Activated CD4-positive, CD25-positive, alpha-beta regulatory T cell (primary cell): ENCODE results near the gene SLC7A7.
"Not testable (repeated sequence)": the region's sequence is repeated elsewhere in the genome, so short reads cannot be mapped to it uniquely, and the experiment has no call there.

ENCODE experiments used
- DNase-seq, 4 experiments: peaks; one replicate each; lab custom pipeline; 2025; lab: John Stamatoyannopoulos, UW

The SLC7A7 gene

DNA sequence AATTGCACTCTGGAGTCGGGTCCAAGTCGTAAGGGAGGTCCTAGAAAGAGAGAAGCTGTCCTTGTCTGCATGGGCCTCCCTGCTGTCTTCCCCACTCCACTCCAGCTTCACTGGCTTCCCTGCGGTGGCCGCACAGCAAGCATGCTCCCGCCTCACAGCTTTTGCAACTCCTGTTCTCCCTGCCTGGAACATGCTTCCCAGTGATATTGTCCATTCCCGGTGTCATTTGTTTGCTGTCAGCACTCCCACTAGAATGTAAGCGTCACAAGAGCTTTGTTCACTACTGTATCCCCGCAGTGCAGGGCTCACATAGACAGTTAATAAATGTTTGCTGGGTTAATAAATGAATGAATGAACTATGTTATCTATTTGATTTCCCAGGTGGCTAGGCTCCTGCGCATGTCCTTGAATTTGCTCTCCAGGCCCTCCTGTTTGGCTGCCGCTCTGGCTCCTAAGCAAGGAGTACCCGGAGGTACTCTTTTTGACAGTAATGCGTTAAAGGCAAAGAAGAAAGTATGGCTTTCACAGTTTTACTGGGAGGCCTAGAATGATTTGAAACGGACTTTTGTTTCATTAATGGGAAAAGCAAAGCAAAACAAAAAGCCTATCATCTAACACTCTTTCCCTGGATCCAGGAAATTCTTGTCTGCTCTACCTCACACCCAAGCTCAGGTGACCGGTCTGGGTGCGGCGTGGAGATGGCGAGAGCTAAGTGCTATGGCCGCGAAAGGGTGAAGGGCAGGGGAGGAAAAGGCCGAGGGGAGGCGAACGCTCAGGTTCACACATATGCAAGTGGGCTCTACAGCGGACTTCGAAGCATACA, 6.2 kb upstream of the SLC7A7 start:
- DNase-seq: no peak

DNA sequence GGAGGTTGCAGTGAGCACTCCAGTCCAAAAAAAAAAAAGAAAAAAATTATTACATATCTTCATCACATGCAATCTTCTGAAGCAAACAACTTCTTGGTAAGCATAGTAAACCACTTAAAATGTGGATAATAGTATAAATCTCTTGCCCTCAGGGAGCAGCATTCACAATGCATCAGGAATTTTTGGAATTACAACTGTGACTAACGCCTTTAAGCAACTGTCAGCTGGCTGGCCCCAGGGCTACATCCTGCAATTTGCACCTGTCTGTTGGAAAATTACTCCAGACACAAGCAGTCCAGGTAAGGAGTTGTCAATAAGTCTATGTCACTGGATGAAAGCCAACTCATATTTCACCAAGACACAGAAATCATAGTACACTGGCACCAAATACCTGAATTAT, 5.5 kb upstream of the SLC7A7 start:
- no peak for DNase-seq

DNA sequence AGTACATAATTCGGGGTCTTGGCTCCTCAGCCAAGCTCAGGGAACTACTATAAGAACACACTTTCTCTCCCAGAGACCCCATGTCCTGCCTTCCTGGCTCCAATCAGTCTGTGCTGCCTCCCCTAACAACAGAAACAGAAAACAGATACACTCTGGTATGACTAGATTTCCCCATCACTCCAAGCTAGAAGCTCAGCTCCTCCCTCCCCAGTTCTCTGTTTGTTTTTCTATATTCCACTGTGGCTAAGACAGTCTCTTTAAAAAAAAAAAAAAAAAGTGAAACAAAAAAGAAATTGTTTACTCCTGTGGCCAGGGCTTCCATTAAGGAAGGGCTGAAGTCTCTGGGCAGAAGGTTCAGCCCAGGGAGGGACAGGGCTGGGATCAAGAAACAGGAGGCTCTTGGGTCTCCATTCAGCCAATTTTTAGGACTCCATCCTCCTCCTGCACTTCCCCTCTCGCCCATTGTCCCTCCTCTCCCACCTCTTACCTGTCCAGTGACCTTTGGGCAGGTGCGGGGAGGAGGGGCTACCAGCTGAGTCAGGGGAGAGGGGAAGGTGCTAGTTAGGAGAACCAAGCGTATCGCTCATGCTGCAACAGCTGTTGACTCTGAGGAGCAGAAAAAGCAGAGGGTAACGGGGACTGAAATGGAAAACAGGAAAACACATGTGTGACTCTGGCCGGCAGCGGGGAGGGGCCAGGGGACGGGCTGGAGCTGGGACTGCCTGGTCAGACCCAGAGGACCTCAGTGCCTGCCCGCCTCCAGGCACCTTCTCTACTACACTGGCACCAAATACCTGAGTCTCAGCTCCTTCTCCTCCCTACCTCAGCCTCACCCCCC, 4.1 kb upstream of the SLC7A7 start:
- DNase-seq: no peak

DNA sequence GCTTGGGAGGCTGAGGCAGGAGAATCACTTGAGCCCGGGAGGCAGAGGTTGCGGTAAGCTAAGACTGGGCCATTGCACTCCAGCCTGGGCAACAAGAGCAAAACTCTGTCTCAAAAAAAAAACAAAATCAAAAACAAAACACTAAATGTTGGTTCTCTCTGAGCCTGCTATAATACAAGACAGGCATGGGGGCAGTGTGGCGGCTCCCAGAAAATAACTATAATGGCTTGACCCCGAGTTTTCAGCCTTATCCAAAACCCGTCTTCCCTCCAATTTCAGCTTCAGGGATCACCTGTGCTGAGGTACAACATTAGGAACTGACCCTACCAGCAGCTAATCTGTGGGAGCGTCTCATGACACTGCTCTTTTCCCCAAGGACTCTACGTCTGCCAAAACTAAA, 862 bp downstream of the SLC7A7 start:
- DNase-seq: no peak

DNA sequence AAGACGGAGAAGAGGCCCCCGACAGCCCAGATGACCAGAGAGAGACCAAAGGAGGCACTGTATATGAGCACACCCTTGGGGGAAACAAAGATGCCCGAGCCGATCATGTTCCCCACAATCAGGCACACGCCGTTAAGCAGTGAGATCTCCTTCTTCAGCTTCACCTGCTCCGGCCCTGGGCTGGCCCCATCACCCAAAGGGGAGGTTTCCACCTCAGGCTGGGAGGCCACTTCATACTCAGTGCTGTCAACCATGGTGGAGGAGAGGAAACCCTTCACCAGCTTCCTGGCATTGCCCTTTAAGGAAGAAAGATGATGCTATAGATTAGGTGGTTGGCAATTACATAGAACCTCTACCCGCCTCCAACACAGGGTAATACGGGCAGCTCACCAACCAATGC, 2.1 kb downstream of the SLC7A7 start:
- no peak for DNase-seq

DNA sequence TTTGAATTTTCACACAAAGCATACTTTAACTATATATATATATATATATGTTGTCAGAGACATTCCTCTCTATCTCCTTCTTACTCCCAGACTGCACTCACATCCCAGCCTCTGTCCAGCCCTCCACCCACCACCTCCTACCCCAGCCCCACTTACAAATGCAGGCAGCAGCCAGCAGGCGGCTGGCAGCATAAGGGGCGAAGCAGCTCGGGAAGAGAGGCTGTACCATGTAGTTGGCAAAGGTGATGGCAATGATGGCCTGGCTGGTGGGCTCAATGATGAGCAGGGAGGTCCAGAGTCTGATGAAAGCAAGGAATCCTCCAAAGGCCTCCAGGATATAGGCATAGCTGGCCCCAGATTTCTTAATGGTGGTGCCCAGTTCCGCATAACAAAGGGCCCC, 2.5 kb downstream of the SLC7A7 start:
- DNase-seq: no peak

DNA sequence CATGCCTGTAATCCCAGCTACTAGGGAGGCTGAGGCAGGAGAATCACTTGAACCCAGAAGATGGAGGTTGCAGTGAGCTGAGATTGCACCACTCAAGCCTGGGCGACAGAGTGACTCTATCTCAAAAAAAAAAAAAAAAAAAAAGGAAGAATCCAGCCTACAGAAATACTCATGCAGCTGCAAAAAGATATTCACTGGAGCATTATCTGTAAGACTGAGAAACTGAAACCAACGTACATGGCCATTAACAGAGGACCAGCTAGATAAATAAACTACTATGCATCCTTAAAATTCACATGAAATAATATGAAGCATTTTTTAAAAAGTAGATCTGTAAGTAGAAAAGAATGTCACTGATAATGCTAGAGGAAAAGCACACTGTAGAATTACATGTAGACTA, 3.5 kb downstream of the SLC7A7 start:
- DNase-seq: no peak

DNA sequence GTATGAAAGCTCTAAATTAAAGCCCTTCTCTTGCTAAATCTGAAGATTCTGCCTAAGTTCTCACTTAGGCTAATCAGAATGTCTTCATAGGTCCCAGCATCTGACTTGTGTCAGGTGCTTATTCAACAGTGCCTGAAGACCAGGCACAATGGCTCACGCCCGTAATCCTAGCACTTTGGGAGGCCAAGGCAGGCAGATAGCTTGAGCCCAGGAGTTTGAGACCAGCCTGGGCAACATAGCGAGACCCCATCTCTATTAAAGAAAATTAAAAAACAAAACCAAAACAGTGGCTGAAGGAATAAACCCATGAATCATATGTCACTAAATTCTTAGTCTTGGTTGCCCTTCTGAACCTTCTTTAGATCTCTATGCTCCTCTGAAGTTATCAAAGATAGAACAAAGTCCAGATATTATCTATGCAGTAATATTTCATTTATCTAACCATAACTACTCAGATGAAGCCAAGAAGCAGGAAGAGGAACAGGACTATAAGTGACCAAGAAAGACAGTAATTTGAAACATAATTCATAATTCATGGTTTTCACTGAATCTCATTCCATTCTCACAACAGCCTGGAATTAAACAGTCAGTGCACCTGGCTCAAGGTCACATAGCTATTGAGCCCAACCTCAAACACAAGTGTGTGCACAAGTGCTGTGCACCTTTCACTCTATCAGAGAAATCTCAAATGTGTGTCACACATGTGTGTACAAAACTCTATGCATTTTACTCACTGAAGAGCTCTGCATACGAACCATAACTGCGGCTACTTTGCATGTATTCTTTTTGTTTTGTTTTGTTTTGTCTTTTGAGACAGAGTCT, 6.6 kb downstream of the SLC7A7 start:
- DNase-seq: no peak

DNA sequence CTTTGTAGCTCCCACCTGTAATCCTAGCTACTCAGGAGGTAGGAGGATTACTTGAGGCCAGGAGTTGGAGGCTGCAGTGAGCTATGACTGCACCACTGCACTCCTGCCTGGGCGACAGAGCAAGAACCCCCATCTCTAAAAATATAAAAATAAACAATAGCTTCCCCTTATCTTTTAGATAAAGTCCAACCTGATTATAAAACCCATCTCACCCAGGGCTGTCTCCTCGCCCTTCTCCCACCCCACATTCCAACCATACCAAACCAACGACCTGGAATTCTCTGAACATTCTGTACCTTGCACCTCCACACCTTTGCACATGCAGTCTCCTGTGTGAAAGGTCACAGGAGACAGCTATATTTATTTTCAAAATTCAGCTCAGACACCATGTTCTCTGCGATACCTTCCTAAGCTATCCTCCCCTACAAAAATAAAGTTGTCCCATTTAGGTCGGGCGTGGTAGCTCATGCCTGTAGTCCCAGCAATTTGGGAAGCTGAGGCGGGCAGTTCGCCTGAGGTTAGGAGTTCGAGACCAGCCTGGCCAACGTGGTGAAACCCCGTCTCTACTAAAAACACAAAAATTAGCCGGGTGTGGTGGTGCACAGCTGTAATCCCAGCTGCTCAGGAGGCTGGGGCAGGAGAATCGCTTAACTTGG, 7.7 kb downstream of the SLC7A7 start:
- no peak for DNase-seq

DNA sequence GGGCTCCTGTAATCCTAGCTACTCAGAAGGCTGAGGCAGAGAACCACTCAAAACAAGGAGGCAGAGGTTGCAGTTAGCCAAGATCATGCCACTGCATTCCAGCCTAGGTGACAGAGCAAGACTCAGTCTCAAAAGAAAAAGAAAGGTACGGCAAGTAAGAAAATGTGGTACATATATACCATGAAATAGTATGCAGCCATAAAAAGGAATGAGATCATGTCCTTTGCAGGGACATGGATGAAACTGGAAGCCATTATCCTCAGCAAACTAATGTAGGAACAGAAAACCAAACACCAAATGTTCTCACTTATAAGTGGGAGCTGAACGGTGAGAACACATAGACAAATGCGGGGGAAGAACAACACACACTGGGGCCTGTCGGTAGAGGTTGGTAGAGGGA, 10.0 kb downstream of the SLC7A7 start:
- DNase-seq: not testable (repeated sequence)

DNA sequence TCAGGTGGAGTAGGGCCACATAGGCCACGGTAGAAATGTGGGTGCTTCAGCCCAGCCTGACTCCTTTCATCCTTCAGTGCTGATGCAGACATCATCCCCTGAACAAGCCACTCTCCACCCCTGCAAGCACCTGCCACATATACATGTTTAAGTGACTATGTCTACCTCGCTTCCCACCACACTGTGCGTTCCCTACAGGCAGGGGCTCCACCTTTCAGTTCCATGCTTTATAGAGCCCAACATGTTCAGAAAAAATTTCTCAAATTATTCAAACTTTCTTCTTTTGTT, 11.6 kb downstream of the SLC7A7 start:
- no peak for DNase-seq

DNA sequence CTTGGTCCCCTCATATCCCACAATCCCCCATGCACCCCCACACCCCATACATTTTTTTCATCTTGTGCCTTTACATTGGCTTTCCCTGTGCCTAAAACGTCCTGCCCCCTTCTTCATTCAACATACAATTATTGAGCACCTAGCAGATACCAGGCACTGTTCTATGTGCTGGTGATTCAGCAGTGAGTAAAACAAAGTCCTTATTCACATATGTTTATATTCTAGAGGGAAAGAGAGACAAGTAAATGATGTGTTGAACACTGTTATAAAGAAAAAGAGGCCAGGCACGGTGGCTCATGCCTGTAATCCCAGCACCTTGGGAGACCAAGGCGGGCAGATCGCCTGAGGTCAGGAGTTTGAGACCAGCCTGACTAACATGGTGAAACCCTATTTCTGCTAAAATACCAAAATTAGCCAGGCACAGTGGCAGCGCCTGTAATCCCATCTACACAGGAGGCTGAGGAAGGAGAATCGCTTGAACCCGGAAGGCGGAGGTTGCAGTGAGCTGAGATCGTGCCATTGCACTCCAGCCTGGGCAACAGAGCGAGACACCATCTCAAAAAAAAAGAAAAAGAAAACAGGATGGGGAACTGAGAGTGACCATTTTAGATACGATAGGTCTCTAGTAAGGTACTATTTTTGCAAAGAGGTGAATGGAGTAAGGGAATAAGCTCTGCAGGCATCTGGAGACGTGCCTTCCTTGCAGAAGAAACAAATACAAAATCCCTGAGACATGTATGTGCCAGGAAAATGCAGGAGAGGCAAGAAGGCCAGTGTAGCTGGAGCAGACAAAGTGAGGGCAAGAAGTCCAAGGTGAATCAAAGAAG, 12.2 kb downstream of the SLC7A7 start:
- DNase-seq: no peak

DNA sequence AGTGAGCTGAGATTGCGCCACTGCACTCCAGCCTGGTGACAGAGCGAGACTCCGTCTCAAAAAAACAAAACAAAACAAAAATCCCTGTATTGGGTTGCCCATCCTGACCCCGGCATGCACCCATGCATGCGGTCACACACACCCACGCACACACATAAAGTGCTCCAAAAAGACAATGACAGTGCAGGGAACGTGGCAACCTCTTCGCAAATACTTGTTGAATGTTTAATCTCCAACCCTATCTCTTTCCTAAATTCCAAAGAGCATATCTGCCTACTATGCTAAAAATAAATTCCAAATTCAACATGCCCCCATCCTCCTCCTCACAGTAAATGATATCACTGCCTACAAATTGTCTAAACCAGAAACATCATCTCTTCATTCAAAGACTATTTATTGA, 13.5 kb downstream of the SLC7A7 start:
- DNase-seq: no peak

DNA sequence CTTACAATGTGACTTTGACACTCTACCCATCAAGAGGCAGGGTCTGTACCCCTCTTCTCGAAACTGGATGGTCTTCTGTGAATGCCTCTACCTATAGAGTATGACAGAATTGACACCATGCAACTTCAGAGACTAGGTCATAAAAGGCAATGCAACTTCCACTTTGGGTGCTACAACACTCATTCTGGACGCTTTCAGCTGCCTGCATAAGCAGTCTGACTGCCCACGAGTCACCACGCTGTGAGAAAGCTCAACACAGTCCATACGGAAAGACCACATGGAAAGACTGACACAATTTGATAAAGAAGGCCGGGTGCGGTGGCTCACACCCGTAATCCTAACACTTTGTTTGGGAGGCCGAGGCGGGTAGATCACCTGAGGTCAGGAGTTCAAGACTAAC, 14.9 kb downstream of the SLC7A7 start:
- DNase-seq: no peak

DNA sequence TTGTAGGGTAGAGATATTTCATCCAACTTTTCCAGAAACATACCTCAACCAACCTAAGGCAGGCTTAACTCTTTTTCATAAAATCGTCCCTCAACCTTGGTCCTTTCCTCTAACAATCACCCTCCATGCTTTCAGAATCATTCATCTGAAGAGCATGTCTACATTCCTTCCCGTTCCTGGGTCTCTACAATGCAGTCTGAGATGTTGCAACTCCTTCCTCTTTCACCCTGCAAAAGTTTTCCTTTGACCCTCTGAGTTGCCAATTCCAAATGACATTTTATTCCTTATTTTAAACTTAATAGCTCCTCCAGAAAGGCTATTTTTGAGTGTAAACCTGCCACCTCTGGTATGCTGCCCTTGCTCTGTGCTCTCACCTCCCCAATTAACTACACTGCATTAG, 16.7 kb downstream of the SLC7A7 start:
- DNase-seq: no peak

DNA sequence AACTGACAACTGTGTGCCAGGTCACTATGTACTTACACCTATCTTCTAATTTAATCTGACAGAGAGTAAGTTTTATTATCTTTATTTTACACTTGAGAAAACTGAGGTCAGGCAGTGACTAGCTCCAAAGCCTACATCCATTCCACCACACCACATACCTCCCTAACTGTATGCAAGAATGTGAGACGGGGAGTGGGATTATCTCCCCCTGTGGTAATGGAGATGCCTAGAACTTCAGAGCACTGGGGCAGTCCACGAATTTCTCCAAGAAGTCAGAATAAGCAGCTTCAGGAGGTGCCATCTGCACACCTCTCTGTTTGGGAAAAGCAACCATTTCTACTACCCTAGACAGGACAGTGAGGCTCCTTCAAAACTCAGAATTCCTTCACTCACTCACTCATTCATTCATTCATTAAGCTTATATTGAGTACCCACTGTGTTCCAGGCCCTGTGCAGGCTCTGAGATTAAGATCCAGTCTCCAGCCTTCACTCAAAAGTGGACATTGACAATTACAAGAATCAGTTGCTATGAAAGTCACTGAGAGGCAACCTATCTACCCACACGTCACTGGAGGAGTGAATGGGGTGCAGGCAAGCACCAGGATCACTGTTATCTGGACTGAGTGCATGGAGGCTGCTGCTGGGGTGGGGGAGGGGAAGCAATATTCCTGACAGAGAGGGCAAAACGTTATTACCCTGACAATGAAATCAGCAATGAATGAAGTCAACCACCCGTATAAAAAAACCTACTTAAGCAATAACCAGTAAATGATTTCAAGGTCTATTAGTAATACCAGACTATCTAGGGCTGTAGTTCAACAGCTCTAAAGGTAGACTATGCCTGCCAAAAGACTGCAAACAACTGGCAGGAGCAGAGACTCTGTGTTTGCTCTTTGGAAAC, 18.0 kb downstream of the SLC7A7 start:
- no peak for DNase-seq

DNA sequence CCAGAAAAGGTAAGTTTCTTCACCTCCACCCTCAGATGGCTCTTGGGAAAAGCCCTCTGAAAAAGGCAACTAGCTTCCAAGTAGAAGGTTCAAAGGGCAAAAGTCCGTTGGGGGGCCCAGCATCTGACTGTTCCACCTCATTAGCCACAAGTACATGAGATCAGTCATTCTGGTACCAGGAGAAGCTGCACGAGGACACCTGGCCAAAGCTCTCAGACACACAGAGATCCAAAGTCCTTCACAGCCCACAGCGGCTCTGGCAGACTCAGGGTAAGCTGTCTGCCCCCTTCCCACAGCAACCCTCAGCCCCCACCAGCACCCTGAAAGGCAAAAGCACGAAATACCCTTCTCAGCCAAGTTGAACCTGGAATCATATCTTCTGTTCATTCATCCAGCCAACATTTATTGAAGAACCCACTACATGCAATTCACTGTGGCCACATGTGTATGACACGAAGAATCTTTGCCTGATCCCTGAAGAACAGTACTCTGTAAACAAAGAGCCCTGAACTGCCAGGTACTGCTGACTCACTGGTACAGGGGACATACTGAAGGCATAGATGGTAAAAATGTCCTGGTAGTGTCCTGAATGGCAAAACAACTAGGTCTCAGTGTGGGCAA, 19.0 kb downstream of the SLC7A7 start:
- DNase-seq: no peak

DNA sequence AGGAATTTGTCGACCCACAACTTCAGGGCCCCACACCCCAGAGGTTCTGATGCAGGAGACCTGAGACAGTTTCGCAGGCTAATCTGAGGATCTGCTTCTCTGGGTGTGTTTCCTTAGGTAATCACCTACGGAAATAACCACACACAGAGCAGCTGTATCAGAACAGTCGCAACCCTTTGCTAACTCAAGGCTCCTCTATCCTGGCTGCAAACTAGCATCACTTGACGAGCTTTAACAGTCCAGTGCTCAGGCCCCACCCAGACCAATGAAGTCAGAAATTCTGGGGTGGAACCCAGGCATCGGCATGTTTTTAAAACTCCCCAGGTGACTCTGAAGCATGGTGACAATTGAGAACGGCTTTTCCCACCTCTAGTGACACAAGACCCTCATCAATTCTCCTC, 20.7 kb downstream of the SLC7A7 start:
- DNase-seq: no peak

DNA sequence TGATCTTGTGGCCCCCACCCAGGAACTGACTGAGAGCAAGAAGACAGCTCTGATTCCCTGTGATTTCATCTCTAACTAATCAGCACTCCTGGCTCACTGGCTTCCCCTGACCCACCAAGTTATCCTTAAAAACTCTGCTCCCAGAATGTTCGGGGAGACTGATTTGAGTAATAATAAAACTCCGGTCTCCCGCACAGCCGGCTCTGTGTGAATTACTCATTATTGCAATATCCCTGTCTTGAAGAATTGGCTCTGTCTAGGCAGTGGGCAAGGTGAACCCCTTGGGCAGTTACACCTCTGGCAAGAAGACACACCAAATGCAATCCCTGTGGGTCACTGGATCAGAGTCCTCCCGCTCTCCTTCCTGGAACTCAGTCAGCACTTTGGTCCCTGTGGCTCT, 21.3 kb downstream of the SLC7A7 start:
- DNase-seq: no peak

DNA sequence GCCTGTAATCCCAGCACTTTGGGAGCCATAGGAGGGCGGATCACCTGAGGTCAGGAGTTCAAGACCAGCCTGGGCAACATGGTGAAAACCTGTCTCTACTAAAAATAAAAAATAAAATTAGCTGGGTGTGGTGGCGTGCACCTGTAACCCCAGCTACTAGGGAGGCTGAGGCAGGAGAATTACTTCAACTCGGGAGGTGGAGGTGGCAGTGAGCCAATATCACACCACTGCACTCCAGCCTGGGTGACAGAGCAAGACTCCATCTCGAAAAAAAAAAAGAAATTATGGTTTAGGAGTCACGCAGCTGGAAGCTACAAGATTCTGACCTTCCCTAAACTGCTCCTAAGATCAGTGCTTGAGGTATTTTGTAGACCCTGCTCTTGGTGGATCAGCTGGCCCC, 21.7 kb downstream of the SLC7A7 start:
- DNase-seq: not testable (repeated sequence)
